PC-9 (cell line): ENCODE measurements around the gene SVEP1.

ENCODE experiments used
- CTCF ChIP-seq: fragments of 200-600 bp; sonication (generic); conservative IDR thresholded peaks from 2 replicates; pipeline ENCODE4 v1.6.1; 2017; ENCODE audit warnings: mixed run types, antibody characterized with exemption, mild to moderate bottlenecking, moderate library complexity
- EZH2 ChIP-seq: fragments of 200-600 bp; sonication (generic); IDR thresholded peaks from 2 replicates; pipeline ENCODE4 v1.8.0; 2017; ENCODE audit warnings: antibody characterized with exemption, low read depth

GRCh38 chr9:110364451-110364850 is 215.1 kb downstream of the SVEP1 start:
- TF ChIP-seq CTCF, result no peak
- TF ChIP-seq EZH2, result no peak
